GM23248 (cell line): ENCODE results near the gene DHX29.
"Not testable (repeated sequence)": the region's sequence is repeated elsewhere in the genome, so short reads cannot be mapped to it uniquely, and the experiment has no call there.

Experiments used
- EZH2 ChIP-seq: fragments of 200-600 bp; sonication (generic); IDR thresholded peaks from 2 replicates; pipeline ENCODE4 v1.6.1; 2018; ENCODE audit warnings: antibody characterized with exemption, mild to moderate bottlenecking; ENCODE audit not compliant: insufficient read depth, poor library complexity, severe bottlenecking
- EZH2phosphoT487 ChIP-seq: fragments of 200-600 bp; sonication (generic); IDR thresholded peaks from 2 replicates; pipeline ENCODE4 v1.6.1; 2018; ENCODE audit warnings: antibody characterized with exemption, moderate library complexity, mild to moderate bottlenecking, low read depth; ENCODE audit not compliant: insufficient read depth

DNA sequence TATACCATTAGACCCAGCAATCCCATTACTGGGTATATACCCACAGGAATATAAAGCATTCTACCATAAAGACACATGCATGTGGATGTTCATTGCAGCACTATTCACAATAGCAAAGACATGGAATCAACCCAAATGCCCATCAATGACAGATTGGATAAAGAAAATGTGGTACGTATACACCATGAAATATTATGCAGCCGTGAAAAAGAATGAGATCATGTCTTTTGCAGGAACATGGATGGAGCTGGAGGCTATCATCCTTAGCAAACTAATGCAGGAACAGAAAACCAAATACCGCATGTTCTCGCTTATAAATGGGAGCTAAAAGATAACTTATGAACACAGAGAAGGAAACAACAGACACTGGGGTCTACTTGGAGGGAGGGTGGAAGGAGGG is 10.7 kb upstream of the DHX29 start:
- not testable (repeated sequence) for TF ChIP-seq EZH2, EZH2phosphoT487
